GM21528 (cell line): Measurements from ENCODE around the gene PSME1.

Experiments used
- ATAC-seq: cut with Tn5 transposase; IDR thresholded peaks from one replicate; pipeline ENCODE4 v1.9.1; 2021; ENCODE audit warnings: mild to moderate bottlenecking, moderate library complexity; ENCODE audit not compliant: unreplicated experiment, low FRiP score

Gene PSME1

GRCh38 chr14:24127673-24128072, 8.3 kb upstream of the PSME1 start:
- ATAC-seq = no peak

GRCh38 chr14:24129410-24129998, 6.5 kb upstream of the PSME1 start:
- no peak for ATAC-seq

GRCh38 chr14:24130380-24130716, 5.6 kb upstream of the PSME1 start, which contains the start of gene FITM1:
TSS of gene FITM1 (plus strand) at chr14:24130659. CDS start at chr14:24131564, 905 bp downstream.
- ATAC-seq = no peak

DNA sequence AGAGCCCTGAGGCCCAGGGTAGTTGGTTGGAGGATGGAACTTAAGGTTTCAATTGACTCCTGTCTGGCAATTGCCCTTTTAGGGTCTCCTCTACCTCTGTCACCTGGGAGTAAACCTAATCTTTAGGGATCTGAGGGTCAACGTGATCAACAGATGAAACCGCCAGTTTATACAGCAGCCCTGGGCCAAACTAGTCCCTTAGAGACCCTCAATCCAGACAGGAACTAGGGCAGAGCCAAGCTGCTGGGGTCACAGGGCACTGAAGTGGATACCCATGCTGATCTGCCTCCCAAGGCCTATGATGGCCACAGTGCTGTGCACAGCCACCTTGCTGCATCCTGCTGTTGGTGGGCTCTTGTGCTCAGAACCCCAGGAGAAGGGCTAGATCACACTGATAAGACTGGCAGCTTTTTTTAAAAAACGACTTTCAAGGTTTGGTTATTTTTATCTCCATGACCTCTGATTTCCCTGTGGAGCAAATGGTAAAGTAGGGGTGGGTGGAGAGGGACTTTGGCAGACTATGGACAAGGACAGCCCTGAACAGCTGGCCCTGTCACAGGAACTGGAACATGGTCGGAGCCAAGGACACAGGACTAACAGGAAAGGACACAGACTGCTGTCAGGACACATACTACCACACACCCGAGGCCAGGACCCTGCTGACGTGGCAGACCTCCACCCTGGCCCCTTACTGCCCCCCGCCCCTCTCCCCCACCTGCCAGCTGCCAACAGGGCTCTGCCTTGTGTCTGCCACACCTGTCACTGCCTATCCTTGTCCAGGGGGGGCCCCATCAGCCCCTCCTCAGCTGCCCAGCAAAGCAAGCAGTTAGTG, 5.1 kb upstream of the PSME1 start:
- no peak for ATAC-seq

GRCh38 chr14:24131549-24131966, 4.4 kb upstream of the PSME1 start:
- ATAC-seq = no peak

GRCh38 chr14:24132061-24132685, 3.8 kb upstream of the PSME1 start:
- ATAC-seq = no peak

- no peak for ATAC-seq
Observed at GRCh38 chr14:24132976-24133375, 3.0 kb upstream of the PSME1 start.

- ATAC-seq = no peak
Observed at GRCh38 chr14:24133735-24134134, 2.3 kb upstream of the PSME1 start.

DNA sequence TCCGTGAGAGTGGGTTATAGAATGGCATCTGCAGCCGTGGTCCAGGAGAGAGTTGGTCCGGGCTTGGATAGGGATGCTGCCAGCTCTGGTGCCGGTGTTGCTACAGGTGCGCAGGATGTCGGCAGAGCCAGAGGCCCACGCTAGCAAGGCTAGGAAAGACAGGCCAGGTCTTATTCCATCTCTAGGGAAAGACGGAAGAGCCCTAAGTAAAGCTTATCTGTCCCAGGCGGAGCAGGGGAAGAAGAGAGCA, 485 bp upstream of the PSME1 start:
- peak; percentile 2 for ATAC-seq

GRCh38 chr14:24136684-24137528, 912 bp downstream of the PSME1 start:
- ATAC-seq = no peak

- no peak for ATAC-seq
Observed at GRCh38 chr14:24137529-24138395, 1.8 kb downstream of the PSME1 start.

DNA sequence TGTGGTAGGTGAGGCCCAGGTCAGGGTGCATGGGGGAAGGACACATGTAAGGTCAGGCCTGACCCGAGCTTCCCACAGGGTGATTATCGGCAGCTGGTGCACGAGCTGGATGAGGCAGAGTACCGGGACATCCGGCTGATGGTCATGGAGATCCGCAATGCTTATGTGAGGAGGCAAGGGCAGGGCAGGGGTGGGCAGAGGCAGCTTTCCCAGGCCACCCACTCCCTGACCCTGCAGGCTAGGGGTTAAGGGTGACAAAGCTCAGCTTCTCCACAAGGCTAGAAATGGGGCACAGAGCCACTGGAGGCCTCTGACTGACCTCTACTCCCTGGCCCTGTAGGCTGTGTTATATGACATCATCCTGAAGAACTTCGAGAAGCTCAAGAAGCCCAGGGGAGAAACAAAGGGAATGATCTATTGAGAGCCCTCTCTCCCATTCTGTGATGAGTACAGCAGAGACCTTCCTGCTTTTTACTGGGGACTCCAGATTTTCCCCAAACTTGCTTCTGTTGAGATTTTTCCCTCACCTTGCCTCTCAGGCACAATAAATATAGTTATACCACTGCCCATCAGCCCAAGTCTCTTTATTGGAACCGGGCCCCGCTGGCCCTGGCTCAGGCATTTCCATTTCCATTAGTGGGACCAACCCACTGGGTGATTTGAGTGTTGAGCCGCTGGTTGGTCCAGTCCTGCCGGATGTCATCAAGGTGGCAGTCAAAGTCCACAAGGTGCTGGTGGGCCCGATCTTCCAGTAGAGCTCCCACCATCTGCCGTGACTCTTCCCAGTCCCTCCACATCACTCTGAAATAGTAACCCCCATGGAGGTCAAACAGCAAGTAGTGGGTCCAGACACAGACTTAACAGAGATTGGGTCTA, 2.6 kb downstream of the PSME1 start:
- ATAC-seq = no peak

DNA sequence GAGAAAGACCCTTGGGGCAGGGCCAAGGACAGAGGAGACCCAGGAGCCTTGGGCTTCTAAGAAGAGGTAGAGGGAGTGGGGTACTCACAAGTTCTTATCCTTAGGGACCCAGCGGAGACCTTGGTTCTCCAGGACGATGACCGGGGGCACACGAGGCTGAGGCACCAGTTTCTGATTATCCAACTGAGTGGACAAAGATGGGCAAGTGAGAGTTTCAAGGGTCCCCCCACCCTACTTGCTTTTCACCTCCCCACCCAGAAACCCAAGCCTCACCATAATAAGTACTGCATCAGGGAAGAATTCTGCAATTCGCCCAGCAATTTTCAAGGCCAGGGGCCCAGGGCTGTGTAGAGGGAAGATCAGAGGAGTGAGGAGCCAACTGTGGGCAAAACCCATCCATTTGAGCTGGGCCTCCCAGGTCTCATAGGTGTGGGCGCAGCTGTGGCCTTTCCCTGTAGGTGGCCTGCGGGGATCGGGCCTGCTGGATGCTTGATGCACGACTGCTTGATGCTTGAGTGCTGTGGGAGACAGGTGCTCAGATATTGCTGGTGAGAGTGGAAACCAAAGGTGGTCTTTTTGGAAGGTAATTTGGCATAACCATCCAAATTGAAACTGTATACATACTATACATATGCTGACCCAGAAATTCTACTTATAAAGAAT, 3.4 kb downstream of the PSME1 start:
- no peak for ATAC-seq

- peak; percentile 85 for ATAC-seq
Observed at GRCh38 chr14:24141097-24141880, 5.3 kb downstream of the PSME1 start, which contains the start of gene EMC9. TSS of gene EMC9 (minus strand) at chr14:24141591. CDS start at chr14:24141304, 287 bp downstream.

DNA sequence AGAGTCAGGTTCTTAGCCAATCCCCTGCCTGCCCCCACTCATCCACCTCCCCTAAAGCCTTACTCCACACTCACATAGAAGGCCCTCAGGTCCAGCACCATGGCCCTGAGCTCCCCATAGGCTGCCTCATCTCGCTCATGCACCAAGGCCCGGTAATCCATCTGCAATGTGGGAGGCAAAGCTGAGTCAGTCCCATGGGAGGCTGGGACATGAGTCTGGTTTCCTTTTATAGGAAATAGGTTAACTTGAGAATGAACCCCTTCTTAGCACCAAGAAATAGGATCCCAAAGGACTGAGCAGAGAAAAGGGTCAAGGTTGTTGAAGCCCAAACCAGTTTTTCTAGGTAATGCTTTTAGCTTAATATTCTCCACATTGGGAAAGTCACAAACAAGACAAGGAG, 7.5 kb downstream of the PSME1 start:
- ATAC-seq = no peak

DNA sequence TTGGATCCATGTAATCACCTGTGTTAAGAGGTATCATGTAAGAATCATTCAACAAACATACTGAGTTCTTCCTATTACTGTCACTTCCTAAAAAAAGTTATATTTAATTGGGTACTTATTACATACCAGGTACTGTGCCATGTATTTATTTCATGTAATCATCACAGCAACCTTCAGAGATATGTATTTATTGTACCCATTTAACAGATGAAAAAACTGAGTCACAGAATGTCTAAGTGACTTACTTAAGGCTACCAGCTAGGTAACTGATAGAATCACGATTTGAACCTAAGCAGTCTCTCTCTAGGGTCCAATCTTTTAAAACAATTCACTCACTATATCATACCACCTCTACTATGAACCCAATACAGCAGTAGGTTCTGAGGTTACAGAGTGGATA, 8.5 kb downstream of the PSME1 start:
- no peak for ATAC-seq

GRCh38 chr14:24145219-24145618, 9.2 kb downstream of the PSME1 start:
- ATAC-seq = no peak
